SK-N-SH treated with all-trans-retinoic acid at 6 μM for 48 hours (cell line): ENCODE results near the gene CSK.

Experiments
- ATAC-seq: fragments of 200-7000 bp; cut with Tn5 transposase; 3 replicates; pipeline ENCODE4 v1.9.1; 2020; ENCODE audit warnings: mild to moderate bottlenecking, moderate library complexity
- ARNTL ChIP-seq: fragments of 450-650 bp; formaldehyde crosslinking; IDR thresholded peaks from 2 replicates; pipeline ENCODE4 v1.5.0; 2020; ENCODE audit warnings: low read depth, mild to moderate bottlenecking, moderate library complexity, borderline replicate concordance
- BACH2 ChIP-seq: fragments of 250-450 bp; sonication (Bioruptor Pico); IDR thresholded peaks from 2 replicates; pipeline ENCODE4 v1.9.0; 2021; ENCODE audit warnings: mild to moderate bottlenecking, borderline replicate concordance
- CREB5 ChIP-seq: fragments of 250-450 bp; sonication (Bioruptor Pico); IDR thresholded peaks from 2 replicates; pipeline ENCODE4 v1.5.1; 2020; ENCODE audit warnings: low read depth, mild to moderate bottlenecking, moderate library complexity
- CSDC2 ChIP-seq: fragments of 250-450 bp; sonication (Bioruptor Pico); IDR thresholded peaks from 2 replicates; pipeline ENCODE4 v1.5.0; 2020; ENCODE audit warnings: mild to moderate bottlenecking, moderate library complexity
- CSRNP3 ChIP-seq: fragments of 250-450 bp; sonication (Bioruptor Pico); IDR thresholded peaks from 2 replicates; pipeline ENCODE4 v1.5.1; 2021; ENCODE audit warnings: mild to moderate bottlenecking, moderate library complexity
- ESRRG ChIP-seq: fragments of 250-450 bp; sonication (Bioruptor Pico); IDR thresholded peaks from 2 replicates; pipeline ENCODE4 v1.6.1; 2021; ENCODE audit warnings: mild to moderate bottlenecking
- GLIS3 ChIP-seq: fragments of 250-450 bp; sonication (Bioruptor Pico); IDR thresholded peaks from 2 replicates; pipeline ENCODE4 v1.5.0; 2020; ENCODE audit warnings: mild to moderate bottlenecking, moderate library complexity
- ISL1 ChIP-seq: fragments of 250-450 bp; sonication (Bioruptor Pico); IDR thresholded peaks from 2 replicates; pipeline ENCODE4 v2.1.2; 2022; ENCODE audit warnings: mild to moderate bottlenecking, moderate library complexity
- OSR1 ChIP-seq: fragments of 250-450 bp; sonication (Bioruptor Pico); IDR thresholded peaks from 2 replicates; pipeline ENCODE4 v1.8.0; 2022; ENCODE audit warnings: moderate library complexity, mild to moderate bottlenecking, inconsistent platforms
- PATZ1 ChIP-seq: fragments of 250-450 bp; sonication (Bioruptor Pico); IDR thresholded peaks from 2 replicates; pipeline ENCODE4 v1.8.0; 2020; ENCODE audit warnings: mild to moderate bottlenecking, moderate library complexity, borderline replicate concordance
- POU6F1 ChIP-seq: fragments of 250-450 bp; sonication (Bioruptor Pico); IDR thresholded peaks from 2 replicates; pipeline ENCODE4 v1.8.0; 2021; ENCODE audit warnings: low read depth, mild to moderate bottlenecking, moderate library complexity, borderline replicate concordance
- PPARA ChIP-seq: fragments of 250-450 bp; sonication (Bioruptor Pico); IDR thresholded peaks from 2 replicates; pipeline ENCODE4 v1.5.0; 2020; ENCODE audit warnings: mild to moderate bottlenecking, borderline replicate concordance
- RARB ChIP-seq: fragments of 250-450 bp; sonication (Bioruptor Pico); IDR thresholded peaks from 2 replicates; pipeline ENCODE4 v1.8.0; 2021; ENCODE audit warnings: mild to moderate bottlenecking, moderate library complexity
- SNAI2 ChIP-seq: fragments of 250-450 bp; sonication (Bioruptor Pico); IDR thresholded peaks from 2 replicates; pipeline ENCODE4 v1.5.0; 2020; ENCODE audit warnings: mild to moderate bottlenecking, moderate library complexity
- TOX ChIP-seq: fragments of 250-450 bp; sonication (Bioruptor Pico); IDR thresholded peaks from 2 replicates; pipeline ENCODE4 v1.8.0; 2021; ENCODE audit warnings: mild to moderate bottlenecking, moderate library complexity, borderline replicate concordance
- TSHZ2 ChIP-seq: fragments of 250-450 bp; sonication (Bioruptor Pico); IDR thresholded peaks from 2 replicates; pipeline ENCODE4 v1.5.0; 2020; ENCODE audit warnings: mild to moderate bottlenecking, moderate library complexity
- ZC3H10 ChIP-seq: fragments of 250-450 bp; sonication (Bioruptor Pico); IDR thresholded peaks from 2 replicates; pipeline ENCODE4 v1.5.1; 2021; ENCODE audit warnings: mild to moderate bottlenecking, moderate library complexity
- ZFP3 ChIP-seq: fragments of 250-450 bp; sonication (Bioruptor Pico); IDR thresholded peaks from 2 replicates; pipeline ENCODE4 v1.5.0; 2020; ENCODE audit warnings: mild to moderate bottlenecking, moderate library complexity
- ZFP30 ChIP-seq: fragments of 450-650 bp; formaldehyde crosslinking; IDR thresholded peaks from 2 replicates; pipeline ENCODE4 v1.5.0; 2022; ENCODE audit warnings: mild to moderate bottlenecking, moderate library complexity
- ZNF565 ChIP-seq: fragments of 450-650 bp; formaldehyde crosslinking; conservative IDR thresholded peaks from 2 replicates; pipeline ENCODE4 v1.5.0; 2020; ENCODE audit warnings: low read depth, mild to moderate bottlenecking, moderate library complexity
- ZNF70 ChIP-seq: fragments of 450-650 bp; formaldehyde crosslinking; IDR thresholded peaks from 2 replicates; pipeline ENCODE4 v1.5.0; 2020; ENCODE audit warnings: mild to moderate bottlenecking, moderate library complexity
- ZNF8 ChIP-seq: fragments of 450-650 bp; formaldehyde crosslinking; IDR thresholded peaks from 2 replicates; pipeline ENCODE4 v1.5.0; 2020; ENCODE audit warnings: mild to moderate bottlenecking, moderate library complexity

The CSK gene

GRCh38 chr15:74783808-74784175, 1.9 kb downstream of the CSK start (continued):
- no peak for TF ChIP-seq CSRNP3 (CRISPR knock-in tag)
- TF ChIP-seq GLIS3 (CRISPR knock-in tag), result no peak
- no peak for TF ChIP-seq ZFP30 (CRISPR knock-in tag)
- TF ChIP-seq ZNF70 (CRISPR knock-in tag), result no peak
- no peak for TF ChIP-seq OSR1 (CRISPR knock-in tag)
- no peak for TF ChIP-seq CSDC2
- no peak for TF ChIP-seq ZC3H10
- TF ChIP-seq ARNTL (CRISPR knock-in tag), result no peak

- TF ChIP-seq ZNF8 (CRISPR knock-in tag) (no peak), OSR1 (CRISPR knock-in tag) (no peak), TOX (no peak), CSDC2 (no peak), ARNTL (CRISPR knock-in tag) (no peak), SNAI2 (CRISPR knock-in tag) (no peak), BACH2 (CRISPR knock-in tag) (no peak), ZC3H10 (no peak), TSHZ2 (CRISPR knock-in tag) (no peak), RARB (CRISPR knock-in tag) (no peak)
- ATAC-seq, result no peak
Measured at GRCh38 chr15:74784426-74785193, 2.7 kb downstream of the CSK start.

- no peak for ATAC-seq
- TF ChIP-seq ZFP3 (CRISPR knock-in tag) (no peak), PPARA (CRISPR knock-in tag) (no peak), PATZ1 (CRISPR knock-in tag) (no peak), ZNF8 (CRISPR knock-in tag) (no peak), OSR1 (CRISPR knock-in tag) (no peak), ISL1 (no peak), GLIS3 (CRISPR knock-in tag) (no peak), CSDC2 (no peak), CREB5 (no peak), ZNF565 (CRISPR knock-in tag) (no peak), POU6F1 (CRISPR knock-in tag) (no peak), ZFP30 (CRISPR knock-in tag) (no peak), CSRNP3 (CRISPR knock-in tag) (no peak), ZNF70 (CRISPR knock-in tag) (no peak), ESRRG (CRISPR knock-in tag) (no peak), TSHZ2 (CRISPR knock-in tag) (no peak), RARB (CRISPR knock-in tag) (no peak)
Measured at GRCh38 chr15:74785194-74786032, 3.5 kb downstream of the CSK start.
